ENCODE measurements around the gene SETDB2.

The SETDB2 gene

DNA sequence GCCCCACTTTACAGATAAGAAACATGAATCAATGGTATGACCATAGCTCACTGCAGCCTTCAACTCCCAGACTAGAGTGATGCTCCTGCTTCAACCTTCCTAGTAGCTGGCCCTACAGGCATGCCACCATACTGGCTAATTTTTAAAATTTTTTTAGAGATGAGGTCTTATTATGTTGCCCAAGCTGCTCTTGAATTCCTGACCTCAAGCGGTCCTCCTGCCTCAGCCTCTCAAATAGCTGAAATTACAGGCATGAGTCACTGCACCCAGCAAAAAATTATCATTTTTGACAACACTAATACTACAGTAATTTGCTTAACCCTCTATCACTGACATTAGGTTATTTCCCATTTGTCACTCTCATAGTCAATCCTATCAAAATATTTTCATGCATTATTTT, 15.0 kb upstream of the SETDB2 start:
- DNase-seq: no peak

- DNase-seq: no peak
These were observed 8.1 kb upstream of the SETDB2 start for GRCh38 chr13:49435992-49436391.

DNA sequence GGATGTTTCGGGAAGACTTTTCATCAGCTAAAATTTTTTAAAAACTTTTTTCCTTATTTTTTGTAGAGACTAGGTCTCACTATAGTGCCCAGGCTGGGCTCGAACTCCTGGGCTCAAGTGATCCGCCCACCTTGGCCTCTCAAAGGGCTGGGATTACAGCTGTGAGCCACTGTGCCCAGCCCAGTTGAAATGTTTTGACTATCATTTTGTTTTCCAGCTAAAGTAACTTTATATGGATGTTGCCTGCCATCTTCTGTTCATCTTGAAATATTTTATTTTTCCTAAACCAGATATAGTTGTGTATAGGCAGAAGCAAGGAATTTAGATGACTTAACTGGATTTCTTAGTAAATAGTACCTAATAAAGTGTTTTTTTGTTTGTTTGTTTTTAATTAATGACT, 7.2 kb upstream of the SETDB2 start:
- DNase-seq: no peak

DNA sequence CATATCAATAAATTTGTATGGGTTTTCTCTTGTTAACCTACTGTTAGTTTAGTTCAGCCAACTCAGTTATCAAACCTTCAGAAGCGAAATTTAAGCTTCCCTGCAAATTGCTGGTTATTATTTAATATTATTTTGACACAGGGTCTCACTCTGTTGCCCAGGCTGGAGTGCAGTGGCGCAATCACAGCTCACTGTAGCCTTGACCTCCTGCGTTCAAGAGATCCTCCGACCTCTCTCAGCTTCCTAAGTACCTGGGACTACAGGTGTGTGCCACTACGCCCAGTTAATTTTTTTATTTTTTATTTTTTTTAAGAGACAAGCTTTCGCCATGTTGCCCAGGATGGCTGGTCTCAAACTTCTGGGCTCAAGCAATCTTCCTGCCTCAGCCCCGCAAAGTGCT, 6.4 kb upstream of the SETDB2 start:
- no peak for DNase-seq

- no peak for DNase-seq
These were observed 4.5 kb upstream of the SETDB2 start for GRCh38 chr13:49439609-49440008.

DNA sequence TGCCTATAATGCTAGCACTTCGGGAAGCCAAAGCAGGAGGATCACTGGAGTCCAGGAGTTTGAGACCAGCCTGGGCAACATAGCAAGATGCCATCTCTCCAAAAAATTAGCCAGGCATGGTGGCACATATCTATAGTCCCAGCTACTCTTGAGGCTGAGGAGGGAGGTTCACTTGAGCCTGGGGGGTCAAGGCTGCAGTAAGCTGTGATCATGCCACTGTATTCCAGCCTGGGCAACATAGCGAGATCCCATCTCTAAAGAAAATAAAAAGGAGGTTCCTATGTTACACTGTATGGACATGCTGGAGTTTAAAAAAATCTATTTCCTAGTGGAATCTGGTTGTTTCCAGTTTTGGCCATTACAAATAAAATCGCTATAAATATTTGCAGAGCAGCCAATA, 2.8 kb upstream of the SETDB2 start:
- DNase-seq: no peak

DNA sequence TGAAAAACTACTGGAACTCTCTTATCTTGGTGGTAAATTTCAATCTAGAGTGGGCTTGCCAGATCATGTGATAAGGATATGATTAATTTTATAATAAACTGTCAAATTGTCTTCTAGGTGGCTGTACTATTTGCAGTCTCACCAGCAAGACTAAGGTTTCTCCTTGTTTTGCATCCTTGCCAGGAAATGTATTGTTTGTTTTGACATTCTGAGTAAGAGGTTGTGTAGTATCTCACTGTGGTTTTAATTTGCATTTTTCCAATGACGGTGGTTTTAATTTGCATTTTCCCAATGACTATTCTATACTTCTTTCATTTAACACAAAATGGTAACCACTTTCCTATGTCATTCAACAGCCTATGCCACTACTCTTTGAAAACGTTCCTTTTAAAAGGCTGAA, 2.2 kb upstream of the SETDB2 start:
- no peak for DNase-seq

- peak; percentile 17 for DNase-seq
These were observed 744 bp upstream of the SETDB2 start for GRCh38 chr13:49443357-49443703.

- DNase-seq: no peak
These were observed 686 bp downstream of the SETDB2 start for GRCh38 chr13:49444524-49445395.

- no peak for DNase-seq
These were observed 2.4 kb downstream of the SETDB2 start for GRCh38 chr13:49446473-49446872.

- DNase-seq: no peak
These were observed 4.7 kb downstream of the SETDB2 start for GRCh38 chr13:49448753-49449152.

GRCh38 chr13:49450105-49450819, 6.2 kb downstream of the SETDB2 start:
- no peak for DNase-seq

- no peak for DNase-seq
These were observed 8.8 kb downstream of the SETDB2 start for GRCh38 chr13:49452725-49453457.

DNA sequence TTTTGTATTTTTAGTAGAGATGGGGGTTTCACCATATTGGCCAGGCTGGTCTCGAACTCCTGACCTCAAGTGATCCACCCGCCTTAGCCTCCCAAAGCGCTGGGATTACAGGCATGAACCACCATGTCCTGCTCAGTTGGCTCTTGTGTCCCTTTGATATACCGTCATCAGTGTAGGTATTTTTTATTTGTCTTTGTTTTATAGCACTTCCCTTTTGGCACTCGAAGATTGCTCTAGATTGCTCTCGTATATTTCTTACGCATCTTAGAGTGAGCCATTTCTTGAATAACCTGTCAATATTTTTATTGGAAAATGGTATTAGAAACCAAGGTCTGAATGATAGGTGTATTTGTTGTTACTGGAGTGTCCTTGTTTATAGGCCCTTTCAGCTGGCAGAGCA, 9.4 kb downstream of the SETDB2 start:
- no peak for DNase-seq

GRCh38 chr13:49454388-49455006, 10.4 kb downstream of the SETDB2 start:
- no peak for DNase-seq

DNA sequence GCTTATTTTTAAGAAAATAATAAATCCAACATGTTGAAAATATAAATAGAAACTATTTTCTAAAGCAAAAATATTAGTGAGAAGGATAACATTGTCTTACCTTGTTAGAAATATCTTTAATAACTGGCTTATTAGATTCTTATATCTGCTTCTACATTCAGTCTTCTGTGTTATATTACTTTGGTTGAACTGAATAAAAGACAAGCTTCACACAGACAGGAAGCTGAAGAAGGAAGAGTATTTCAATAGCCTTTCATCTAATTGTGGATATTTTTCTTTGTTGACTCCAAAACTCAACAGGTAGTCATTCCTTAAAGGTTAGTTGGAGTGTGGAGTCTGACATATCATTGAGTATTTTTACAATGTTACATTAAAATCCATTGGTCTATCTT, 10.9 kb downstream of the SETDB2 start:
- no peak for DNase-seq

DNA sequence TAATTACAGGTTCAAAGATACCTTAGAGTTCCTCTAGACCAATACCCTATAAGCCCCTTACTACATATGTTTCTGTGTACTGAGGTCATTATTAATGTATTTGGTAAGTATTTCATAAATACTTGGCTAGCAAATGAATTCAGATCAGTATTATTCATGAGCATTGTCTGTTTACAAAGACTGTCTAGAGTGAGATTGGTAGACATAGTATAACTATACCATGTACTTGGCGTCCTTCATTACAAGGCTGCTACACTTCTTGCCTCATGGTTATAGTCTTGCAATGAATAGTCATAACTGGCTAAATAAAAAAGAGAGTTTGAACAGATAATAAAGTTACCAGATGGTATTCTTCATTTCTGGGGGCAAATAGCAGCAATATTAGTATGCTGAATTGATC, 12.1 kb downstream of the SETDB2 start:
- no peak for DNase-seq

- no peak for DNase-seq
These were observed 13.1 kb downstream of the SETDB2 start for GRCh38 chr13:49457221-49457620.

DNA sequence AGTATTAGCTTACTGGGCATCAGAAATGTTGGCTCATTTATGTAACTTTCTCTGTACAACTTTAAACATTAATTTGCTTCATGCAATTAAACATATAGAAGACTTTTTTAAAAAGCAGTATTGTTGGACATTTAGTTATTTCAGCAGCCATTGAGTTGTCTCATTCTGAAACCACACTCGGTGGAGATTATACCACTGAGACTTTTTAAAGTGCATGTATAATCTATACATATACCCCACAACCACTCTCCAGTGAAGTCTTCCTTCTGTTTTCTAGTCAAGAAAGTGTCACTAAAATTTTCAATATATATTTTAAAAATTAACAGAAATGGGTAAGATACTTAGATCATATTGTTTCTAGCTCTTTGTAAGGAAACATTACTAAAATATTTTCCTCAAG, 15.5 kb downstream of the SETDB2 start:
- DNase-seq: no peak

- DNase-seq: no peak
These were observed 20.0 kb downstream of the SETDB2 start for GRCh38 chr13:49464085-49464484.

GRCh38 chr13:49464621-49465325, 20.7 kb downstream of the SETDB2 start:
- DNase-seq: no peak

DNA sequence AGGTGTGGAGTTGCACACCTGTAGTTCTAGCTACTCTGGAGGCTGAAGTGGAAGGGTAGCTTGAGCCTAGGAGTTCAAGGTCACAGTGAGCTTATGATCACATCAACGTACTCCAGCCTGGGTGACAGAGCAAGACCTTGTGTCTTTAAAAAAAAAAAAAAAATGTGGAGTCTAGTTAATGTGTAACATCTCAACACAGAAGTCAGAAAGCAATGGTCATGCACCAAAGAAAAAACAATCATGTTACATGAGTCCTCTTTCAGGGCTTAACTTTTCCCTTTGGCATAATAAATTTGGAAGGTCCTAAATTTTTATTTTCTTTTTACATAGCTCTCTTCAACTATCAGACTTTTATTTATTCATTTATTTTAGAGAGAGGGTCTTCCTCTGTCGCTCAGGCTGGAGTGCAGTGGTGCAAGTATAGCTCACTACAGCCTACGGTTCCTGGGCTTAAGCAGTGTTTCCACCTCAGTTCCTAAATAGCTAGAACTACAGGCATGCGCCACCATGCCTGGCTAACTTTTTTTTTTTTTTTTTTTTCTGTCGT, 22.3 kb downstream of the SETDB2 start:
- no peak for DNase-seq
